Limb (tissue), 2 donors: ENCODE results near the gene TAAR1.
A peak's percentile ranks its signal among the peaks of the same experiment; 100 is the strongest.
"Not testable (repeated sequence)": the region's sequence is repeated elsewhere in the genome, so short reads cannot be mapped to it uniquely, and the experiment has no call there.

Experiments used
- DNase-seq, 2 donors: peaks; one replicate each; pipeline ENCODE4 v3.0.0-alpha.2; 2016; ENCODE audit errors: extremely low spot score in 2 of 2

Gene TAAR1

GRCh38 chr6:132661906-132662305 is 2.9 kb upstream of the TAAR1 start:
- no peak for DNase-seq

GRCh38 chr6:132651062-132651461 is 7.9 kb downstream of the TAAR1 start:
- DNase-seq = no peak

GRCh38 chr6:132650429-132650828 is 8.6 kb downstream of the TAAR1 start:
- no peak for DNase-seq

GRCh38 chr6:132648828-132649227 is 10.2 kb downstream of the TAAR1 start:
- no peak for DNase-seq

- DNase-seq = no peak
Observed at GRCh38 chr6:132648356-132648755, 10.6 kb downstream of the TAAR1 start.

- DNase-seq = no peak
Observed at GRCh38 chr6:132643547-132643946, 15.4 kb downstream of the TAAR1 start.

GRCh38 chr6:132637135-132637534 is 21.8 kb downstream of the TAAR1 start:
- DNase-seq = not testable (repeated sequence)

GRCh38 chr6:132635906-132636305 is 23.1 kb downstream of the TAAR1 start:
- DNase-seq = not testable (repeated sequence)

- not testable (repeated sequence) for DNase-seq
Observed at GRCh38 chr6:132635288-132635687, 23.7 kb downstream of the TAAR1 start.

GRCh38 chr6:132634796-132635195 is 24.2 kb downstream of the TAAR1 start:
- DNase-seq = no peak

- DNase-seq = no peak
Observed at GRCh38 chr6:132633362-132633761, 25.6 kb downstream of the TAAR1 start.

GRCh38 chr6:132624175-132624574 is 34.8 kb downstream of the TAAR1 start, which contains the start of gene TAAR2:
Gene TAAR2 (minus strand): TSS chr6:132624275. CDS start chr6:132624275, 0 bp downstream.
- DNase-seq = no peak

- DNase-seq = peak in 1 of 2 donors; percentile 8
Observed at GRCh38 chr6:132623106-132623845, 35.7 kb downstream of the TAAR1 start.

- DNase-seq = no peak
Observed at GRCh38 chr6:132616677-132617076, 42.3 kb downstream of the TAAR1 start.

- DNase-seq = no peak
Observed at GRCh38 chr6:132614554-132614953, 44.4 kb downstream of the TAAR1 start.

- DNase-seq = no peak
Observed at GRCh38 chr6:132612449-132613108, 46.4 kb downstream of the TAAR1 start.

- DNase-seq = no peak
Observed at GRCh38 chr6:132611616-132612015, 47.4 kb downstream of the TAAR1 start.

GRCh38 chr6:132607544-132608233 is 51.3 kb downstream of the TAAR1 start:
- no peak for DNase-seq

- no peak for DNase-seq
Observed at GRCh38 chr6:132604635-132605152, 54.3 kb downstream of the TAAR1 start.

- not testable (repeated sequence) for DNase-seq
Observed at GRCh38 chr6:132600900-132601299, 58.1 kb downstream of the TAAR1 start.

- DNase-seq = no peak
Observed at GRCh38 chr6:132598473-132598872, 60.5 kb downstream of the TAAR1 start.

- no peak for DNase-seq
Observed at GRCh38 chr6:132596201-132596600, 62.8 kb downstream of the TAAR1 start.
